Heart left ventricle (tissue), 16 donors: Measurements from ENCODE around the gene CYP39A1. TPM values are rescaled to one million over a fixed set of nuclear protein-coding genes. Genes with fewer than 3 reads are reported as not detected.

Source experiments
- ATAC-seq, 4 donors: fragments of 200-7000 bp; cut with Tn5 transposase; one replicate each; pipeline ENCODE4 v1.9.1; 2020 to 2022; ENCODE audit warnings: moderate library complexity in 4 of 4, mild to moderate bottlenecking in 3 of 4, moderate number of reproducible peaks in 1 of 4
- DNase-seq, 5 donors: peaks; one replicate each; pipeline ENCODE4 v3.0.0-alpha.2; 2020
- H3K27ac ChIP-seq, 12 donors: fragments of 200-600 bp; sonication (generic) in 4 of 12; one replicate each; pipeline versions ENCODE4 v1.5.0 to v1.8.0; 2016 to 2022; ENCODE audit warnings: mild to moderate bottlenecking in 2 of 12
- H3K27me3 ChIP-seq, 9 donors: fragments of 200-600 bp; sonication (generic) in 2 of 9; one replicate each; pipeline versions ENCODE4 v1.5.1 to v1.8.0; 2016 to 2022; ENCODE audit warnings: mild to moderate bottlenecking in 3 of 9
- H3K36me3 ChIP-seq, 9 donors: fragments of 200-600 bp; sonication (generic) in 2 of 9; one replicate each; pipeline versions ENCODE4 v1.5.0 to v1.8.0; 2018 to 2022; ENCODE audit warnings: mild to moderate bottlenecking in 2 of 9
- H3K4me1 ChIP-seq, 12 donors: fragments of 200-600 bp; sonication (generic) in 4 of 12; one replicate each; pipeline versions ENCODE4 v1.5.0 to v1.8.0; 2016 to 2022; ENCODE audit warnings: mild to moderate bottlenecking in 3 of 12
- H3K4me3 ChIP-seq, 12 donors: fragments of 200-600 bp; sonication (generic) in 4 of 12; one replicate each; pipeline versions ENCODE4 v1.5.0 to v1.8.0; 2017 to 2022; ENCODE audit warnings: mild to moderate bottlenecking in 9 of 12, moderate library complexity in 4 of 12
- H3K9me3 ChIP-seq, 12 donors: fragments of 200-600 bp; sonication (generic) in 4 of 12; one replicate each; pipeline versions ENCODE4 v1.5.0 to v1.8.0; 2016 to 2022; ENCODE audit warnings: mild to moderate bottlenecking in 1 of 12
- POLR2A ChIP-seq, 2 donors: fragments of 450-650 bp; IDR thresholded peaks; one replicate each; pipeline ENCODE4 v1.6.1; 2017; ENCODE audit warnings: antibody characterized with exemption in 2 of 2, mild to moderate bottlenecking in 2 of 2, moderate library complexity in 2 of 2
- WGBS, 4 donors: extraction: QIAGEN DNeasy Blood & Tissue Kit in 2 of 4; methylation state at CpG; one replicate each; pipeline versions ENCODE4 v1.1.5 to v1.1.7; 2013 to 2018; 5-methylcytosine and 5-hydroxymethylcytosine counted together
- intact Hi-C, 10 donors: fragments of 100-400 bp; cut with DNase I; formaldehyde crosslinking; loops; one replicate each; pipeline versions ENCODE4 v1.11.1 to v1.14.2; 2022
- polyA plus RNA-seq, 2 donors: library from polyadenylated mRNA; stranded (reverse); fragments of 200-250 nt; gene quantifications; one replicate each; pipeline ENCODE4 v1.2.3, GENCODE V29; 2013
- total RNA-seq, 9 donors: library from RNA; depleted of rRNA in 2 of 9; stranded (reverse); fragments of >200 nt in 2 of 9; fragmentation: NEBNext Ultra II Directional in 3 of 9; extraction: Animal tissue kit (Norgen Biotek cat#: 25700) in 3 of 9; gene quantifications; one replicate each; pipeline versions ENCODE4 v1.1.0 to v1.2.4, GENCODE V29; 2016 to 2023
- TF ChIP-seq, protein P1 (sequence below), 12 donors: fragments of 200-600 bp; sonication (generic) in 4 of 12; IDR thresholded peaks; one replicate each; pipeline versions ENCODE4 v1.5.0 to v1.8.0; 2018 to 2022; ENCODE audit warnings: antibody characterized with exemption in 12 of 12, mild to moderate bottlenecking in 5 of 12
- donor health status: ischemic (EF 13 %, LVEDD 7.1; RV severe dilation, severe dysfunction).
- donor health status: healthy with polysubstance abuse.
- donor health status: DM: no; HTN: yes; CAD: no.
- donor health status: DM: no; HTN: no; CAD: no.
- donor health status: ischemic (EF 25% LVEDD 6.9; RV normal size, moderate dysfunction).
- donor health status: ischemic (EF 25% LVEDD 5.7; RV mildly dilated, moderate dysfunction).
- donor health status: healthy.
- donor health status: DM: yes; HTN: yes; CAD: no.
- donor health status: ischemic (EF 35%, LVEDD 5.7; RV mildly dilated, moderate dysfunction).
- donor health status: nonischemic (EF 11% LVEDD 7.7; RV severe dilation, severe dysfunction).
- donor health status: DM: yes; HTN: yes; CAD: no.
- donor health status: PGD.
- donor health status: ischemic (EF 29% LVEDD 5.4; RV normal size, mild dysfunction).
- donor health status: nonischemic (EF 23%, LVEDD 6.1; RV moderate dilation, normal function).

CYP39A1 gene
- total and polyA plus RNA-seq, 11 donors: 2.9 to 10.5 (median 5.2) TPM

DNA sequence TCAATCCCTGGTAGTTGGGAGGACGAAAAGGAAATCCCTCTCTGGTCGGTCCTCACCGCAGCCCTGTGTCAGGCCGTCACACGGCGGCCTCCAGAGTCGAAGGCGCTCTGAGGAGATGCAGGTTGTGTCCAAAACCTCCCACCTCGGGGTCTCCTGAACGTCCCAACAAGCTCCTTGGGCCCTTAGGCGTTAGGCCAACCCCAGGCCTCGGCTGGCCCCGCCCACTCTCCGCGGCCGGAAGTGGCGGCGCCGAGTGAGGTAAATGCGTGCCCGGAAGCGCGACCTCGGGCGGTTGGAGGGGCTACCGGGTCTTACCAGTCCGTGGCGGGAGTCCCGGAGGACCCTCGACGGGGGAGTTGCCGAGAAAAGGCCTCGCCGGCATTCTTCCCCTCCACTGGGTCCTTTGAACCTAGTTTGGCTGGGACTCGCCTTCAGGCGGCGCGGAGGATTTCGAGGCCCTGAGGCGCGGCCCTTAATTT, 35.0 kb upstream of the CYP39A1 start, which contains the start of gene TDRD6:
TDRD6 (plus strand) TSS at position 267 of the 479 bp plus-strand sequence. CDS start 244 bp downstream, outside the sequence.
- no peaks in the 10 kb centered on the region for H3K36me3 ChIP-seq
- 86 to 94% (median 92%) methylated on average over 22 to 41 of the region's 41 CpGs for WGBS, 4 donors
- ATAC-seq: no peak

DNA sequence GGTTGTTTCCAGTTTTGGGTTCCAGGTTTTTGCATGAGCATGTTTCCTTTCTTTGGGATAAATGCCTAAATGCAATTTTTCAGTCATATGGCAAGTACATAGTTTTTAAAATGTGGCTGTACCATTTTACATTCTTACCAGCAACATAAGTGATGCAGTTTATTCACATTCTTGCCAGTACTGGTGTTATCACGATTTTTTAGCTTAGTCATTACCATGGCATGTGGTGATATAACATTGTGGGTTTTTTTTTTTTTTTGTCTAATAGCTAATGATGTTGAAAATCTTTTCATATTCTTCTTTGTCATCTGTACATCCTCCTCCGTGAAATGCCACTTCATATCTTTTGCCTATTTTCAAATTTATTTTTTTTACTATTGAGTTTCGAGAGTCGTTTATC, 32.2 kb upstream of the CYP39A1 start:
- no peaks in the 10 kb centered on the region for H3K27me3 ChIP-seq
- TF ChIP-seq, protein P1, sequence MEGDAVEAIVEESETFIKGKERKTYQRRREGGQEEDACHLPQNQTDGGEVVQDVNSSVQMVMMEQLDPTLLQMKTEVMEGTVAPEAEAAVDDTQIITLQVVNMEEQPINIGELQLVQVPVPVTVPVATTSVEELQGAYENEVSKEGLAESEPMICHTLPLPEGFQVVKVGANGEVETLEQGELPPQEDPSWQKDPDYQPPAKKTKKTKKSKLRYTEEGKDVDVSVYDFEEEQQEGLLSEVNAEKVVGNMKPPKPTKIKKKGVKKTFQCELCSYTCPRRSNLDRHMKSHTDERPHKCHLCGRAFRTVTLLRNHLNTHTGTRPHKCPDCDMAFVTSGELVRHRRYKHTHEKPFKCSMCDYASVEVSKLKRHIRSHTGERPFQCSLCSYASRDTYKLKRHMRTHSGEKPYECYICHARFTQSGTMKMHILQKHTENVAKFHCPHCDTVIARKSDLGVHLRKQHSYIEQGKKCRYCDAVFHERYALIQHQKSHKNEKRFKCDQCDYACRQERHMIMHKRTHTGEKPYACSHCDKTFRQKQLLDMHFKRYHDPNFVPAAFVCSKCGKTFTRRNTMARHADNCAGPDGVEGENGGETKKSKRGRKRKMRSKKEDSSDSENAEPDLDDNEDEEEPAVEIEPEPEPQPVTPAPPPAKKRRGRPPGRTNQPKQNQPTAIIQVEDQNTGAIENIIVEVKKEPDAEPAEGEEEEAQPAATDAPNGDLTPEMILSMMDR (IDR thresholded peaks at IDR 0.05): no peak
- no peak for TF ChIP-seq POLR2A (IDR thresholded peaks at IDR 0.05)
- no peaks in the 10 kb centered on the region for H3K36me3 ChIP-seq
- DNase-seq (no peak), ATAC-seq (no peak)
- no peaks in the 10 kb centered on the region for H3K9me3 ChIP-seq
- intact Hi-C loops: no loop called here
- WGBS, 4 donors: 68 to 76% (median 72%) methylated on average over 4 of the region's 4 CpGs
- no peak overlapping the region for H3K27ac ChIP-seq
- H3K4me3 ChIP-seq: no peak overlapping the region
- H3K4me1 ChIP-seq: no peaks in the 10 kb centered on the region

More for the DNA sequence above, 35.0 kb upstream of the CYP39A1 start, which contains the start of gene TDRD6:
- Histone ChIP-seq H3K4me1 (no peaks in the 10 kb centered on the region), H3K27ac (no peak within 1 kb of the TSS), H3K27me3 (no peaks in the 10 kb centered on the region), H3K4me3 (no peak within 1 kb of the TSS), H3K9me3 (no peaks in the 10 kb centered on the region)
- intact Hi-C loops: no loop called here
- peak in 1 of 5 donors; percentile 59 for DNase-seq
- TF ChIP-seq, protein P1 (IDR thresholded peaks at IDR 0.05): no peak
- no peak for TF ChIP-seq POLR2A (IDR thresholded peaks at IDR 0.05)

DNA sequence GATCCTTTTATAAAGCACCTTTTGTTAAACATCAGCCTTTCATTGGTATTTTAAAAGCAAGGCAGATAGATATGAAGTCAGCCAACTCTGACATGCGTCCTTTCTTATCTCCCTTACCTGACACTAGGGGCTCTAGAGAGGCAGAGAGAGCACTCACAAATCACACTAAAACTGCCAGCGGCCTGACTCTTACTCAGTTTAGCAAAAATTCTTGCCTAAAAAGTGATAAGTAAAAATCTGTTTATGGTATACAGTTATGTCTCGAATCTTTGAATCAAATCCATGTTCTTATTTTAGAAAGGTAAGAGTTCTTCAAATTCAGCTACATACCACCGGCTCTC, 24.7 kb upstream of the CYP39A1 start:
- no peak for TF ChIP-seq POLR2A (IDR thresholded peaks at IDR 0.05)
- TF ChIP-seq, protein P1 (IDR thresholded peaks at IDR 0.05): peak in 3 of 12 donors; percentile 6 to 26 (median 8)
- H3K27ac ChIP-seq: no peak overlapping the region
- no peaks in the 10 kb centered on the region for H3K9me3 ChIP-seq
- no peak overlapping the region for H3K4me3 ChIP-seq
- no peak for DNase-seq
- no peak for ATAC-seq
- H3K36me3 ChIP-seq: peaks cover 0 to 53% (median 25%) of the 10 kb centered on the region in 9 donors
- no peaks in the 10 kb centered on the region for H3K4me1 ChIP-seq
- intact Hi-C loops: no loop called here
- no peaks in the 10 kb centered on the region for H3K27me3 ChIP-seq
- WGBS, 4 donors: 63 to 73% (median 69%) methylated on average over 4 of the region's 4 CpGs

DNA sequence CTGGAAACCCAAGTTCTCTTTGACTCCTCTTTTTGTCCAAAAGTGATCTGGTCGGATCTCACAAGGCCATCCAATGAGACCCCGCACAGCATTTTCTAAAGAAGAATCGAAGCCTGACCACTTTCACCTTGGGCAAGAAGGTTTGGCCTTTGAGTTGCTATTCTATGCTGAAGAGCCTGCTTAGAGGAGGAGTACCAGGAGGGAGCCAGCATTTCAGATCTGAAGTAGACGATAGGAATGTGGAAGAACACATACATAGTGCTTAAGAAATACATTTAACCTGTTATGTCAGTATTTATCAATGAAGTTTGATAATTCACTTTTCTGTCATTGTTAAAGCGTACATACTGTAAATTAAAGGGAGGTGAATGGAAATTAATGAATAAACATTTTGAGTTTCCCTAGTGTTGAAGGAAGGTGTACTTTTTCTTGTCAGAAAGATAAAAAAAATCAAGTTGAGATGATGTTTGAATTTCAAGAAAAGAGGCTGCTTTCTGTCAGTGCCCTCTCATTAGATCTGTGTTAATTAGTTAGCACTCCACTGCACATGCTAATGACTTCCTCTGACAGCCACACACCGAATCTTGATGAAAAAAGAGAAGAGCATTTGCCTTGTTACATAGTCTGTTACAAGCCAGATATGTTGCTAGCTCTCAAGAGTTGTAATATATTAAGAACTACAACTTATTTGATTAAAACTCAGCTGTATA, 24.1 kb upstream of the CYP39A1 start:
- intact Hi-C loops: no loop called here
- H3K4me3 ChIP-seq: no peak overlapping the region
- WGBS, 4 donors: 87 to 93% (median 90%) methylated on average over 6 of the region's 6 CpGs
- TF ChIP-seq POLR2A (IDR thresholded peaks at IDR 0.05): no peak
- TF ChIP-seq, protein P1 (IDR thresholded peaks at IDR 0.05): no peak
- peaks cover 0 to 58% (median 25%) of the 10 kb centered on the region in 9 donors for H3K36me3 ChIP-seq
- no peak for ATAC-seq
- no peak for DNase-seq
- H3K4me1 ChIP-seq: no peaks in the 10 kb centered on the region
- H3K27ac ChIP-seq: no peak overlapping the region
- H3K27me3 ChIP-seq: no peaks in the 10 kb centered on the region
- no peaks in the 10 kb centered on the region for H3K9me3 ChIP-seq
